ENCODE measurements around the gene HVCN1.

DNA sequence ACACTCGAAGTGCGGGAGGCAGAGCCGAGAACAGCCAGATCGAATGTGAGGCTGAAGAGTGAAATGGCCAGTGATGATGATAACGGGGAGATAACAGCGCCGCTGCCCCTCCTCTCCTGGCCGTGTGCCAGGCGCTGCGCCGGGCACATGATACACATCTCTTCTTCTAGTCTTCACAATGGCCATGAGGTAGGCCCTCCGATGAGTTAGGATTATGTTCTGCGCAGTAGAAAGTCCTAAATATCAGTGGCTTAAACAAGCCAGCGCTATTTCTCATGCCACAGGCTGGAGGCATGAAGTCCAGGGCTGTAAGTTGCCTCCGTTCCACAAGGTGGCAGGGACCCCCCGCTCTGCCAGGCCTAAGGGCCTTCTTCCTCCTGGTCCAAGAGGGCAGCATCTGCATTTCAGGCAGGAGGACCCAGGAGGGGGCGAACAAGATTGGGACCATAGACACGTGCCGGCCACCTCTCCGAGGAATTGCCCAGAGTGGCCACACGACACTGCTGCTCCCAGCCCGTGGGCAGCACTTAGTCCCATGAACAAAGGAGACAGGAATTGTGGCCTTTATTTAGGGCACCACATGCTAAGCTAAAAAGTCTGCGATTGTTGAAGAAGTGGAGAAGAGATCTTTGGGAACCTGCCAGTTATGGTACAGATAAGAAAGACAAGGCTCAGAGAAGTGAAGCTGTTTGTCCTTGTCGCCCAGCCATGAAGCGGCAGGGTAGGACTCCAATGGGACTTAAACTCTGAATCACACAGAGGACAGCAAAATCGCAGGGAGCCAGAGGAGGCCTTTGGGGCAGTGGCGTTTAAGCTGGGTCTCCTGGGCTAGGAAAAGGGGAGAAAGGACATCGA lies 10.9 kb upstream of the HVCN1 start:
- TF ChIP-seq, protein P1, sequence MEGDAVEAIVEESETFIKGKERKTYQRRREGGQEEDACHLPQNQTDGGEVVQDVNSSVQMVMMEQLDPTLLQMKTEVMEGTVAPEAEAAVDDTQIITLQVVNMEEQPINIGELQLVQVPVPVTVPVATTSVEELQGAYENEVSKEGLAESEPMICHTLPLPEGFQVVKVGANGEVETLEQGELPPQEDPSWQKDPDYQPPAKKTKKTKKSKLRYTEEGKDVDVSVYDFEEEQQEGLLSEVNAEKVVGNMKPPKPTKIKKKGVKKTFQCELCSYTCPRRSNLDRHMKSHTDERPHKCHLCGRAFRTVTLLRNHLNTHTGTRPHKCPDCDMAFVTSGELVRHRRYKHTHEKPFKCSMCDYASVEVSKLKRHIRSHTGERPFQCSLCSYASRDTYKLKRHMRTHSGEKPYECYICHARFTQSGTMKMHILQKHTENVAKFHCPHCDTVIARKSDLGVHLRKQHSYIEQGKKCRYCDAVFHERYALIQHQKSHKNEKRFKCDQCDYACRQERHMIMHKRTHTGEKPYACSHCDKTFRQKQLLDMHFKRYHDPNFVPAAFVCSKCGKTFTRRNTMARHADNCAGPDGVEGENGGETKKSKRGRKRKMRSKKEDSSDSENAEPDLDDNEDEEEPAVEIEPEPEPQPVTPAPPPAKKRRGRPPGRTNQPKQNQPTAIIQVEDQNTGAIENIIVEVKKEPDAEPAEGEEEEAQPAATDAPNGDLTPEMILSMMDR (IDR thresholded peaks at IDR 0.05), result peak in 1 of 3 experiments; percentile 28
- TF ChIP-seq POLR2A (IDR thresholded peaks at IDR 0.05), result no peak
